G401.6 (cell line): ENCODE measurements around the gene AXL.
A peak's percentile ranks its signal among the peaks of the same experiment; 100 is the strongest.

Experiments used
- FAIRE-seq: peaks from 2 replicates; lab custom pipeline; 2012; peaks lifted over from hg19 to GRCh38; lab: Jason Lieb, UNC

The AXL gene

GRCh38 chr19:41308450-41309179 is 89.6 kb downstream of the AXL start:
- FAIRE-seq = peak; percentile 91

DNA sequence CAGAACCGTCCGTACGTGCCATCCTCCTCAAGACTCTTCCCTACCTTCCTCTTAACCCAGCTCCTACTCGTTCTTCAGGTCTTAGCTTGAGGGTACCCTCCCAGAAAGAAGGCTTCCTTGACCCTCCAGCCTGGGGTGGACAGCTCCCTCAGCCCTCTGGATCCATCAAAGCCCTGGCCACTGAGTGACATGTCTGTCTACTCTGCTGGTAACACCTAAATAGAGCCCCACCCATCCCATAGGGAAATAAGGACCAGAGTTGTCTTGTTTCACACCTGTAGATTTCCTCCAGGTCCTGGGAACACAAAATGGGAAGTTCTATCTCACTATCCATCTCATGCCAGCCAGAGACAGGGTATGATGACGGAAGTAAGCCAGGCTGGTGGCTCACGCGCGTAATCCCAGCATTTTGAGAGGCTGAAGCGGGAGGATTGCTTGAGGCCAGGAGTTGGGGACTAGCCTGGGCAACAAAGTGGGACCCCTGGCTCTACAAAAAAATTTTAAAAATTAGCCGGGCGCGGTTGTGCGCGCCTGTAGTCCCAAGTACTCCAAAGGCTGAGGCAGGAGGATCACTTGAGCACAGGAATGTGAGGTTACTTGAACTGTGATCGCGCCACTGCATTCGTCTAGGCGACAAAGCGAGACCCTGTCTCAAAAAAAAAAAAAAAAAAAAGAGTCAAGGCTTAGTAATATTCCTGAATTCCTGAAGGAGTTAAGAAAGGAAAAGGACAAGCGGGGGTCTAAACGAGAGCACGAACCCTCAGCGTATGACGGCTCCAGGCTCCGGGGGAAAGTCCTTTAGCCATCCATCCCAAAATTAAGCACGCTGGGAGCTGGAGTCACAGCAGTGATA is 90.4 kb downstream of the AXL start:
- no peak for FAIRE-seq

DNA sequence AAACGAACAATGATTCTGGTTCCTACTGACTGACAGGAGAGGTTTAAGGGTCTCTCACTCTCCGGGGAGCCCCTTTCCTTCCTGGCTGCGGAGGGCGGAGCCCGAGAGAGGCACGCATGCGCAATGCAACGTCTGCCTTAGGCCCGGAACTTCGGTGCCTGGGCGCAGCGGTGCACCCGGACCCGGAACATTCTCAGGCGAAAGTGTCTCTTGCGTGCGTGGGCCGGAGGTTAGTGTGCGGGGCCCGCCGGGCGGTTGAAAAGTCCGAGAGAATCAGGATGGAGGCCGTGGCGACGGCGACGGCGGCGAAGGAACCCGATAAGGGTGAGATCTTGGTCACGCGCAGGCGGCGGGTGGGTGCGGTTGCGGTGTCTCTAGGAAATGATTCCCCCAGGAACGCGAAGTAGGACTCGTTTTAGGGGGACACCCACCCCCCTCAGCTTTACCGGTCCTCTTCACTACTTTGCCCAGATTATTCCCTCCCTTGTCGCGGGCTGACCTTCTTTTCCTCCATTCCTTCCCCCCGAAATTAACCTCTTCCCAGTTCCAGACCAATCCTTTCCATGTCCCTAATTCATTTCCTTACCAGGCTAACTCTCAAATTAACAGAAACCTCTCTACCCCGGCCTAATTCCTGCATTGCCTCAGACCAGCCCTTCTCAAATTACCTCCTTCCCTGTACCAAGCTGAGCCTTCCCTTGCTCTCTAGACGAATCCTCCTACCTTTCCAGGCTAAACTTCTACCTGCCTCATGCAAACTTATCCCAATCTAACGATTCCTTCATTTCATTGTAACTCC is 91.2 kb downstream of the AXL start, which contains the start of gene CCDC97:
Gene CCDC97 (plus strand): TSS at position 140 of the 799 bp plus-strand sequence. CDS start 139 bp downstream, at position 279.
- FAIRE-seq = no peak

DNA sequence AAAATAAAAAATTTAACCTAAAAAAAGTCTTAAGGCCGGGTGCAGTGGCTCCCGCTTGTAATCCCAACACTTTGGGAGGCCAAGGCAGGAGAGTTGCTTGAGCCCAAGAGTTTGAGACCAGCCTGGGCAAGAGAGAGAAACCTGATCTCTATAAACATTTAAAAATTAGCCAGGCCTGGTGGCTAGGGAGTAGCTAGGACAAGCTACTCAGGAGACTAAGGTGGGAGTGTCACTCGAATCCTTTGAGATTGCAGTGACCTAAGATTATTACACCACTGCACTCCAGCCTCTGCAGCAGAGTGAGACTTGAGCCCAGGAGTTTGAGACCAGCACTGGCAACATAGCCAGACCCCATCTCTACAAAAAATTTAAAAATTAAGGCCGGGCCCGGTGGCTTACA is 92.0 kb downstream of the AXL start:
- FAIRE-seq = no peak
